ENCODE measurements around the gene PRUNE2.
"Not testable (repeated sequence)": the region's sequence is repeated elsewhere in the genome, so short reads cannot be mapped to it uniquely, and the experiment has no call there.

Gene PRUNE2

DNA sequence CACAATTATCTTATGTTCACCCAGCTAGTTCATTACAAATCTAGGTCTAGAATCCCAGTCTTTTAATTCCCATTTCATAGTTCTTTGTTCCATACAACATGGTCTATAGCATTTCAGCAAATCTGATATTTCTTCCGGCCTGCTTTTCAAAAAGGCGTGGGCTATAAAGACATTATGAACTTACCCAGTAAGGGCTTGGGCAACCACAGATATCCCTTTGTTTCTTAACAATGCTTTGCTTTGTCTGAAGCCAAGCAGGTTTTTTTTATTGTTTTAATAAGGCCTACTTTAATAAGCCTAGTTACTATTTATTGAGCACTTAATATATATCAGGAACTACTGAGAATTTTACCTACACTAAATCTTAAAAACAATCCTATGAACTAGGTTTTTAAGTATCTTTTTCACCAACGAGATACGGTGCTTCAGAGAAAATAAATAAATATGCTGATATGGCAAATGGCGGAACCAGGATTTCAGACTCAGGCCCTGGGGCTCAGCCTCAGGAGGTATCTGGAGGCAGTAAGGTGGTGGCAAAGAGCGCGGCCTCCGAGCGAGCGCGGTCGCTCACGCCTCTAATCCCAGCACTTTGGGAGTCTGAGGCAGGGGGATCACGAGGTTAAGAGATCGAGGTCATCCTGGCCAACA lies 112.0 kb downstream of the PRUNE2 start:
- DNase-seq, result no peak

DNA sequence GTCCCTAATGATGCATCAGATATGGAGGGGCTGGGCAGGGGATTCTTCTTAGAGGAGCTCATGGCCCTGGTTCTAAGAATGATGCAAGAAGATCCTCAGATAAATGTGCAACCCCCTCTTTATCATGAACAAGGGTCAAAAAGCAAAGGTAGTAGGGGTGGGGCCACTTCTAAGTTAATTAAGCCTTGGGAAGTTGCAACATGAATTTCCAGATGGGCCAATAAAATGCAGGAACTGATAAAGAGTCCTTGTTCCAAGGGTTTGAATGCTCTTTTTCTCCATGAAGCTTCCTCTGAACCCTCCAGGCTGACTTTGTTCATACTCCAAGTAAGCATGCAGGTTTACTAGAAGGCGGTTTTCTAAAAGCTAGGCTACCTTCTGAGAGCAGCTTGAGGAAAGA lies 116.1 kb downstream of the PRUNE2 start:
- DNase-seq, result no peak

- no peak for DNase-seq
These were observed 118.2 kb downstream of the PRUNE2 start for GRCh38 chr9:76787677-76788076.

DNA sequence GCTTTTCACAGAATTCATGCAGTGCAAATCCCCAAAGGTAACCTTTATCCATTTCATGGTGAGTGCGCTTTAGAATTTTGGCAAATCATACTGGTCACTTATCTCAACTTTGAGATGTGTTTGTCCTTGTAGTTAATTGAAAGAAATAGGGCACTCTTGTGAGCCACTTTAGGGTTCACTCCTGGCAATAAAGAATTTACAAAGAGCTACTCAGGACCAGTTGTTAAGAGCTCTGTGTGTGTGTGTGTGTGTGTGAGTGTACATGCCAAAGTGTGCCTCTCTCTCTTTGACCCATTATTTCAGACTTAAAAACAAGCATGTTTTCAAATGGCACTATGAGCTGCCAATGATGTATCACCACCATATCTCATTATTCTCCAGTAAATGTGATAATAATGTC lies 120.4 kb downstream of the PRUNE2 start:
- no peak for DNase-seq

GRCh38 chr9:76784881-76785280 lies 121.0 kb downstream of the PRUNE2 start:
- no peak for DNase-seq

- DNase-seq, result no peak
These were observed 133.0 kb downstream of the PRUNE2 start for GRCh38 chr9:76772686-76773445.

GRCh38 chr9:76766126-76766525 lies 139.8 kb downstream of the PRUNE2 start:
- DNase-seq, result no peak

DNA sequence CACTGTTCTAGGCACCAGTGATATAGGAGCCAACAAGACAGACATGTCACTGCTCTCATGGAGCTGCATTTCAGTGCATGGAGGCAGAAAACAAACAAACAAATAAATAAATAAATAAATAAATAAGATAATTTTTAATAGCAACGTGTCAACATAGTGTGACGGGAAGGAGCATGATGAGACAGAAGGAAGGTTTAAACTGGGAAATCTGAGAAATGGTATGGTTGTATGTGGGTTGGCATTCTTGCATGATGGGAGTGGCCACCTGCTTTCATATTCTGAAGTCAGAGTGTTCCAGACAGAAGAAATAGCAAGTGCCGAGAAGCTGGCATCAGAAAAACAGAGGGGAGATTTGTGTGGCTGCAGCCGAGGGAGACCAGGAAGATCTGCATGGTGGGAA lies 141.8 kb downstream of the PRUNE2 start, which contains the start of gene PCA3:
Gene PCA3 (plus strand): TSS at position 301 of the 400 bp plus-strand sequence.
- DNase-seq, result no peak

GRCh38 chr9:76761448-76761847 lies 144.5 kb downstream of the PRUNE2 start:
- no peak for DNase-seq

- no peak for DNase-seq
These were observed 146.2 kb downstream of the PRUNE2 start for GRCh38 chr9:76759732-76760131.

DNA sequence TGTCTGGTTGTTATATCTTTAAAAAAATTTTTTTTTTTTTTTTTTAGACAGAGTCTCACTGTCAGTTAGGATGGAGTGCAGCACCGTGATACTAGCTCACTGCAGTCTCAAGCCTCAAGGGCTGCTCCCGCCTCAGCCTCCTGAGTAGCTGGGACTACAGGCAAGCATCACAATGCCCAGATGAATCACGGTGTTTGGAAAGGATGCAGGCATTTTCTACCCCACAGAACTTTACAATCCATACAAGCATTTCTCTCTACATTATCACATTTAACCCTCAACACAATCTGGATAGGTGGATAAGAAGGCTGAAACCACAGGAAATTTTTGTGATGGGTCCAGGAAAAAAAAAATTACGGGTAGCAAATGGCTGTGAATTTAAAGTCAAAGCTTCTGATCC lies 147.4 kb downstream of the PRUNE2 start:
- no peak for DNase-seq

- no peak for DNase-seq
These were observed 148.8 kb downstream of the PRUNE2 start for GRCh38 chr9:76756941-76757673.

DNA sequence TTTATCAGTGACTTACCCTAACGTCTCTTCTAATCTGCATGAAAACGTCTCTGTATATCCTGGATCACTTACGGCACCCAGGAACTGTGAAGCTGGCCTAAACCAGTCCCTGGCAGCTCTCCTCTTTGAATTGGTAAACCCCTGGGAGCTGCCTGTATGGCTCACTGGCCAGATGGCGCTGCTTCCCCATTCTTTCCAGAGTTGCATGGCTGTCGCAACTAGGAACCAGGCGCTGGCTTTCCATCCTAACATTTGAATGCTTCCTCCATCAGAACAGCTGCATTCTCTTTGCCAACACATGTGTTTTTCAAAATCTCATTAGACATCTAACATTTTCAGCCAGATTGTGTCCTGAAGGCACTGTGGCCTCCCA lies 149.7 kb downstream of the PRUNE2 start:
- no peak for DNase-seq

- no peak for DNase-seq
These were observed 154.9 kb downstream of the PRUNE2 start for GRCh38 chr9:76751001-76751400.

DNA sequence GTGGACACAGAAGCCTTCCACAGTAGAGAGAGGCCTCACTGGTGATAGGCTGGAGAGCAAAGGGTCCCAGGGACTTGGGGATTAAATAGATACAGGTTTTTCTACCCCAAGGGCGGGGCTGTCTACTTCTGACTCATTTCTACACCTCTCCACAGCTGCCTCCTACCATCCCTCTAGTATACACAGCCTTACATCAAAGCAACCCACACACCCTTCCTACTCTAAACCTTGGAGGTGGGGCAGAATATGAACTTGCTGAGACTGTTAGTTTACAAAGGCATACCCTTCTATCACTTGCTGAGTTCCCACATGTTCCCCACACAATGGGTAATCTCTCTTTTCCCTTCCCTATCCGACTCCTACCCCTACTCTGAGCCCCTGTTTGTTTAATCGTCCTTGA lies 161.6 kb downstream of the PRUNE2 start:
- no peak for DNase-seq

- no peak for DNase-seq
These were observed 162.0 kb downstream of the PRUNE2 start for GRCh38 chr9:76743931-76744330.

DNA sequence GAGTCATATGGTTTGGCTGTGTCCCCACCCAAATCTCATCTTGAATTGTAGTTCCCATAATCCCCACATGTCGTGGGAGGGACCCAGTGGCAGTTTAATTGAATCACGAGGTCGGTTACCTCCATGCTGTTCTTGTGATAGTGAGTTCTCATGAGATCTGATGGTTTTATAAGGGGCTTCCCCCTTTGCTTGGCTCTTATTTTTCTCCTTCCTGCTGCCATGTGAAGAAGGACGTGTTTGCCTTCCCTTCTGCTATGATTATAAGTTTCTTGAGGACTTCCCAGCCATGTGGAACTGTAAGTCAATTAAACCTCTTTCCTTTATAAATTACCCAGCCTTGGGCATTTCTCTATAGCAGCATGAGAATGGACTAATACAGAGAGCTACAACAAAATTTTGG lies 163.0 kb downstream of the PRUNE2 start:
- DNase-seq, result not testable (repeated sequence)

GRCh38 chr9:76741524-76741923 lies 164.4 kb downstream of the PRUNE2 start:
- no peak for DNase-seq

- no peak for DNase-seq
These were observed 167.5 kb downstream of the PRUNE2 start for GRCh38 chr9:76738402-76738801.

DNA sequence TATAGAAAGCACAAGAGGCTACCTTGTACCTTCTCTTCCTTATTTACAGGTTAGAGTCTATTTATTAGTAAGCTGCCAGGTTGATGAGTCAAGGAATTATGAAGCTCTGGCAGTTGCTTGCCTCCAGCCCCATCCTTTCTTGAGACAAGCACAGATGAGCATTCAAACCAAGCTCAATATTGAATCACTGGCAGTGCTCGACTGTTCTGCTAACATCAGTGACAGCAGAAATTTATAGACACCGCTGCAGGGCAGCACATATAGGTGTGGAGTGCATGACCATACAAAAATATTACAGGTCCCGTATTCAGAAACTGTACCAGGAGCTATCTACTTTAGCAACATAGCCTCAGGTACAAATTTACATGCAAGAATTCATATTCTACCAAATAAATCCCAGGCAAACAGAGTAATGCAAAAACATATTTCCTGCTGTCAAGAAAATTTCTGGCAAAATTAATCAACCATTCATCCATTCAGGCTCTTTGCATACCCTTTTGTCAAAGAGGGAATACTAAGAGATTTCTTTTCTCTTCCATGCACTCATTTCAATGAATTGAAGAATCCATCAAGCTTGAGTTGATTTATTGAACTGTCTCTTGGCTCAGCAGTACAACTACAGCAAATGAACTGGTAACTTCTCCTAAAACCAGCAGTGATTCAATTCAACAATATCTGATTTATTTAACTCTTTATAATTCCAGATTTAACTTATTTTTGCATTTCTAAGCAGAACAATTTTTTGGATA lies 168.6 kb downstream of the PRUNE2 start:
- DNase-seq, result no peak

GRCh38 chr9:76734716-76735115 lies 171.2 kb downstream of the PRUNE2 start:
- DNase-seq, result no peak

- DNase-seq, result no peak
These were observed 172.8 kb downstream of the PRUNE2 start for GRCh38 chr9:76733096-76733495.

DNA sequence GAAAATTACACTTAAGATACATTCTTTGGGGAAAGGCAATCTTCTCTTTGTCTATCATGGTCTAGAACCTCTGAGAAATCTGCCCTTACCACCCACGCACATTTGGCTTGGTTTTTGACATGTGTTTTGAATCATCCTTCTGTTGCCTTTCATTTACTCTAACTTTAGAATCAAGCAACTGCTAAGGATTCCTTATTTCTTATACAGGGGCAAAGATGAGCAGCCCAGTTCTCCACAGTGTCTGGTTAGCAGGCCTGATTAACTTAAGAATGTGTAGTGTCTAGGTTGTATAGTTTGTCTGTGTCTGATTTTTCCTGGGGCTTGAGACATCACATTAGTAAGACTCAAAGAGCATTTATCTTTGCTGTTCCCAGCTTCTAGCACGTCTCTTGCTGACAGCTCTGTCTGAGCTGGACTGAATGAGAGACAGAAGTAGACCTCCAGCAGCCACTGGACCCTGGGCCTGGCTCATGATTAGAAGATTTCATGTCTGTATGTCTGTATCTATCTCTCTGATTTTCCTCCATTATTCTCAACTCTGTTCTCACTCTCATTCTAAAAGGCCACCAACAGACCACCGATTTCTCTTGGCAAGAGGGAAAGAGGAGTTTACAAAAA lies 173.5 kb downstream of the PRUNE2 start:
- no peak for DNase-seq

All from bone marrow (tissue), 2 donors.